HepG2 (cell line): ENCODE measurements around the gene C1orf35. TPM values are rescaled to one million over a fixed set of nuclear protein-coding genes. Genes with fewer than 3 reads are reported as not detected.

Source experiments
- CCDC6 ChIP-seq: sonication (generic); formaldehyde crosslinking; IDR thresholded peaks from 2 replicates; pipeline ENCODE4 v1.8.1; 2022; ENCODE audit warnings: mild to moderate bottlenecking, missing genetic modification reagents, moderate library complexity
- CEBPB ChIP-seq: IDR thresholded peaks from 2 replicates; pipeline ENCODE4 v1.6.1; 2011; ENCODE audit warnings: low read depth, low read length, improper control_type of control experiment, borderline replicate concordance
- ELF3 ChIP-seq: IDR thresholded peaks from 2 replicates; pipeline ENCODE4 v1.6.1; 2016; ENCODE audit warnings: missing genetic modification reagents, missing compliant biosample characterization
- FOSL2 ChIP-seq: sonication (generic); formaldehyde crosslinking; IDR thresholded peaks from 2 replicates; pipeline ENCODE4 v1.4.0; 2020; ENCODE audit warnings: missing genetic modification reagents
- FOXA1 ChIP-seq, 2 experiments: fragments of 450-650 bp in 1 of 2; sonication (generic) in 1 of 2; formaldehyde crosslinking in 1 of 2; IDR thresholded peaks; 2 replicates each; pipeline versions ENCODE4 v1.4.0 to v1.6.1; 2016 to 2020; ENCODE audit warnings: missing genetic modification reagents in 1 of 2
- FOXP1 ChIP-seq, 2 experiments: fragments of 450-650 bp in 1 of 2; IDR thresholded peaks; 2 replicates each; pipeline ENCODE4 v1.6.1; 2017 to 2018; ENCODE audit warnings: antibody characterized with exemption in 1 of 2
- HNF4A ChIP-seq: sonication (generic); formaldehyde crosslinking; IDR thresholded peaks from 2 replicates; pipeline ENCODE4 v1.4.0; 2020; ENCODE audit warnings: missing genetic modification reagents
- HOXA3 ChIP-seq: sonication (generic); formaldehyde crosslinking; IDR thresholded peaks from 2 replicates; pipeline ENCODE4 v1.5.0; 2020; ENCODE audit warnings: missing genetic modification reagents
- MEIS2 ChIP-seq: sonication (generic); formaldehyde crosslinking; IDR thresholded peaks from 2 replicates; pipeline ENCODE4 v1.9.0; 2021; ENCODE audit warnings: mild to moderate bottlenecking, missing genetic modification reagents
- MIXL1 ChIP-seq: IDR thresholded peaks from 2 replicates; pipeline ENCODE4 v1.6.1; 2016
- NR1H2 ChIP-seq: sonication (generic); formaldehyde crosslinking; IDR thresholded peaks from 2 replicates; pipeline ENCODE4 v1.8.1; 2022; ENCODE audit warnings: low read depth, missing genetic modification reagents, borderline replicate concordance
- PPARG ChIP-seq: conservative IDR thresholded peaks from 2 replicates; pipeline ENCODE4 v1.6.1; 2016; ENCODE audit warnings: missing biosample characterization, missing genetic modification reagents
- RFXAP ChIP-seq: sonication (generic); formaldehyde crosslinking; IDR thresholded peaks from 2 replicates; pipeline ENCODE4 v1.4.0; 2020; ENCODE audit warnings: missing genetic modification reagents, borderline replicate concordance
- TBX2 ChIP-seq: sonication (generic); formaldehyde crosslinking; IDR thresholded peaks from 2 replicates; pipeline ENCODE4 v1.5.0; 2020; ENCODE audit warnings: missing genetic modification reagents, mild to moderate bottlenecking, borderline replicate concordance
- TGIF2 ChIP-seq: IDR thresholded peaks from 2 replicates; pipeline ENCODE4 v1.6.1; 2016; ENCODE audit warnings: control low read depth, missing compliant biosample characterization
- ZNF564 ChIP-seq: sonication (generic); formaldehyde crosslinking; IDR thresholded peaks from 2 replicates; pipeline ENCODE4 v1.8.1; 2023; ENCODE audit warnings: mild to moderate bottlenecking, missing genetic modification reagents
- ZNF709 ChIP-seq: sonication (generic); formaldehyde crosslinking; IDR thresholded peaks from 2 replicates; pipeline ENCODE4 v1.5.0; 2020; ENCODE audit warnings: mild to moderate bottlenecking, missing genetic modification reagents
- ZNF775 ChIP-seq: sonication (generic); formaldehyde crosslinking; IDR thresholded peaks from 2 replicates; pipeline ENCODE4 v1.4.0; 2020; ENCODE audit warnings: missing genetic modification reagents, mild to moderate bottlenecking, moderate library complexity, borderline replicate concordance
- polyA plus RNA-seq, 8 experiments: library from polyadenylated mRNA; depleted of rRNA in 3 of 8; stranded (reverse) in 7 of 8; unstranded in 1 of 8; fragments of >200 nt; fragmentation: Illumina TruSeq in 4 of 8; extraction: Trizol in 4 of 8; gene quantifications; 2 replicates each; pipeline versions ENCODE4 v1.2.1 to v1.2.3, GENCODE V29; 2011 to 2016; ENCODE audit warnings: low read depth in 4 of 8, missing spikeins in 1 of 8, mixed read lengths in 1 of 8; ENCODE audit not compliant: insufficient read depth in 1 of 8
- total RNA-seq, 5 experiments: library from RNA; depleted of rRNA; stranded (reverse); fragments of >200 nt; fragmentation: Illumina TruSeq; extraction: Trizol; gene quantifications; 2 replicates each; pipeline ENCODE4 v1.2.3, GENCODE V29; 2016; ENCODE audit warnings: low read depth in 1 of 5
- TF ChIP-seq, protein P1 (sequence below): sonication (generic); formaldehyde crosslinking; IDR thresholded peaks from 2 replicates; pipeline ENCODE4 v1.5.0; 2020; ENCODE audit warnings: mild to moderate bottlenecking, missing genetic modification reagents
- TF ChIP-seq, protein P2 (sequence below): sonication (generic); formaldehyde crosslinking; IDR thresholded peaks from 2 replicates; pipeline ENCODE4 v1.4.0; 2020; ENCODE audit warnings: missing genetic modification reagents
- TF ChIP-seq, protein P3 (sequence below): sonication (generic); IDR thresholded peaks from 2 replicates; pipeline ENCODE4 v1.6.1; 2016; ENCODE audit warnings: low read depth, borderline replicate concordance
- TF ChIP-seq, protein P4 (sequence below), 2 experiments: sonication (generic) in 1 of 2; formaldehyde crosslinking in 1 of 2; IDR thresholded peaks; 2 replicates each; pipeline versions ENCODE4 v1.5.1 to v1.6.1; 2011 to 2020; ENCODE audit warnings: borderline replicate concordance in 1 of 2, low read depth in 1 of 2, low read length in 1 of 2, mild to moderate bottlenecking in 1 of 2, missing genetic modification reagents in 1 of 2, moderate library complexity in 1 of 2

The C1orf35 gene
- total and polyA plus RNA-seq, 2 of the 13 experiments (the other 11 are each of a cell fraction or from before 2014, with no cell fraction given): 8.1 to 19.3 TPM

DNA sequence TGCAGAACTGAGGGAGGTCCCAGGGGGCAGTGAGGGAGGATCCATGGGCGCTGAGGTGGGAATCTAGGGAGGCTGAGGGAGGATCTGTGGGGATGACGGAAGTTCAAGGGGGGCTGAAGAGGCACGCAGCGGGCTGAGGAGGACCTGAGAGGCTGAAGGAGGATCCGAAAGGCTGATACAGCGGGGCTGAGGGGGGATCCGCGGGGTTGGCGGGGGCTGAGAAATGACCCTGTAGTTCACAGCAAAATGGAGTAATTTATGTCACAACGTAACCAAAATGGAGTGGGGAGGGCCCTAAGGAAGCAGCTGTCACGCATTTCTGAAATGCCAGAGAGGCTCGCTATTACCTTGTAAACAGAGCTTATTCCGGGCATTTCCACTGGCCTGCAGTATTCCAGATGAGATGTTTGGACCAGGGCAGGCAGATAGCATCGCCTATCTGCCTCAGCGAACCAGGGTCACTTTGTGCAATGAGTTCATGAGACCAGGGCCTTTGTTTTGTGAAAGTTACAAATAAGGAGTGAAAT lies 6.9 kb upstream of the C1orf35 start (continued):
- TF ChIP-seq, protein P1, sequence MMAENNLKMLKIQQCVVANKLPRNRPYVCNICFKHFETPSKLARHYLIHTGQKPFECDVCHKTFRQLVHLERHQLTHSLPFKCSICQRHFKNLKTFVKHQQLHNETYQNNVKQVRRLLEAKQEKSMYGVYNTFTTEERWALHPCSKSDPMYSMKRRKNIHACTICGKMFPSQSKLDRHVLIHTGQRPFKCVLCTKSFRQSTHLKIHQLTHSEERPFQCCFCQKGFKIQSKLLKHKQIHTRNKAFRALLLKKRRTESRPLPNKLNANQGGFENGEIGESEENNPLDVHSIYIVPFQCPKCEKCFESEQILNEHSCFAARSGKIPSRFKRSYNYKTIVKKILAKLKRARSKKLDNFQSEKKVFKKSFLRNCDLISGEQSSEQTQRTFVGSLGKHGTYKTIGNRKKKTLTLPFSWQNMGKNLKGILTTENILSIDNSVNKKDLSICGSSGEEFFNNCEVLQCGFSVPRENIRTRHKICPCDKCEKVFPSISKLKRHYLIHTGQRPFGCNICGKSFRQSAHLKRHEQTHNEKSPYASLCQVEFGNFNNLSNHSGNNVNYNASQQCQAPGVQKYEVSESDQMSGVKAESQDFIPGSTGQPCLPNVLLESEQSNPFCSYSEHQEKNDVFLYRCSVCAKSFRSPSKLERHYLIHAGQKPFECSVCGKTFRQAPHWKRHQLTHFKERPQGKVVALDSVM (CRISPR knock-in tag): 0 out of 2 replicates have a peak, but pooled peaks have one; percentile 7
- TF ChIP-seq ZNF775: no peak
- 0 out of 2 replicates have a peak, but pooled peaks have one; percentile 14 for TF ChIP-seq TBX2 (CRISPR knock-in tag)
- TF ChIP-seq, protein P2, sequence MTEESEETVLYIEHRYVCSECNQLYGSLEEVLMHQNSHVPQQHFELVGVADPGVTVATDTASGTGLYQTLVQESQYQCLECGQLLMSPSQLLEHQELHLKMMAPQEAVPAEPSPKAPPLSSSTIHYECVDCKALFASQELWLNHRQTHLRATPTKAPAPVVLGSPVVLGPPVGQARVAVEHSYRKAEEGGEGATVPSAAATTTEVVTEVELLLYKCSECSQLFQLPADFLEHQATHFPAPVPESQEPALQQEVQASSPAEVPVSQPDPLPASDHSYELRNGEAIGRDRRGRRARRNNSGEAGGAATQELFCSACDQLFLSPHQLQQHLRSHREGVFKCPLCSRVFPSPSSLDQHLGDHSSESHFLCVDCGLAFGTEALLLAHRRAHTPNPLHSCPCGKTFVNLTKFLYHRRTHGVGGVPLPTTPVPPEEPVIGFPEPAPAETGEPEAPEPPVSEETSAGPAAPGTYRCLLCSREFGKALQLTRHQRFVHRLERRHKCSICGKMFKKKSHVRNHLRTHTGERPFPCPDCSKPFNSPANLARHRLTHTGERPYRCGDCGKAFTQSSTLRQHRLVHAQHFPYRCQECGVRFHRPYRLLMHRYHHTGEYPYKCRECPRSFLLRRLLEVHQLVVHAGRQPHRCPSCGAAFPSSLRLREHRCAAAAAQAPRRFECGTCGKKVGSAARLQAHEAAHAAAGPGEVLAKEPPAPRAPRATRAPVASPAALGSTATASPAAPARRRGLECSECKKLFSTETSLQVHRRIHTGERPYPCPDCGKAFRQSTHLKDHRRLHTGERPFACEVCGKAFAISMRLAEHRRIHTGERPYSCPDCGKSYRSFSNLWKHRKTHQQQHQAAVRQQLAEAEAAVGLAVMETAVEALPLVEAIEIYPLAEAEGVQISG: peak; percentile 63; the same call in 1 of the 2 replicates
- TF ChIP-seq FOSL2 (CRISPR knock-in tag): no peak
- TF ChIP-seq, protein P3, sequence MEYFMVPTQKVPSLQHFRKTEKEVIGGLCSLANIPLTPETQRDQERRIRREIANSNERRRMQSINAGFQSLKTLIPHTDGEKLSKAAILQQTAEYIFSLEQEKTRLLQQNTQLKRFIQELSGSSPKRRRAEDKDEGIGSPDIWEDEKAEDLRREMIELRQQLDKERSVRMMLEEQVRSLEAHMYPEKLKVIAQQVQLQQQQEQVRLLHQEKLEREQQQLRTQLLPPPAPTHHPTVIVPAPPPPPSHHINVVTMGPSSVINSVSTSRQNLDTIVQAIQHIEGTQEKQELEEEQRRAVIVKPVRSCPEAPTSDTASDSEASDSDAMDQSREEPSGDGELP: peak; percentile 86; the same call in 1 of the 2 replicates
- TF ChIP-seq CEBPB: 0 out of 2 replicates have a peak, but pooled peaks have one; percentile 19
- TF ChIP-seq ELF3: peak; percentile 50; the same call in 1 of the 2 replicates
- no peak for TF ChIP-seq RFXAP (CRISPR knock-in tag)
- no peak for TF ChIP-seq FOXP1 (IDR thresholded peaks at IDR 0.05)
- 0 out of 2 replicates have a peak, but pooled peaks have one; percentile 8 for TF ChIP-seq FOXP1 (CRISPR knock-in tag; IDR thresholded peaks at IDR 0.05)
- no peak for TF ChIP-seq FOXA1 (IDR thresholded peaks at IDR 0.05)
- peak; percentile 79 for TF ChIP-seq FOXA1 (CRISPR knock-in tag; IDR thresholded peaks at IDR 0.05)
- peak; percentile 68 for TF ChIP-seq TGIF2 (CRISPR knock-in tag)
- TF ChIP-seq PPARG: 0 out of 2 replicates have a peak, but pooled peaks have one; percentile 33
- TF ChIP-seq, protein P4, sequence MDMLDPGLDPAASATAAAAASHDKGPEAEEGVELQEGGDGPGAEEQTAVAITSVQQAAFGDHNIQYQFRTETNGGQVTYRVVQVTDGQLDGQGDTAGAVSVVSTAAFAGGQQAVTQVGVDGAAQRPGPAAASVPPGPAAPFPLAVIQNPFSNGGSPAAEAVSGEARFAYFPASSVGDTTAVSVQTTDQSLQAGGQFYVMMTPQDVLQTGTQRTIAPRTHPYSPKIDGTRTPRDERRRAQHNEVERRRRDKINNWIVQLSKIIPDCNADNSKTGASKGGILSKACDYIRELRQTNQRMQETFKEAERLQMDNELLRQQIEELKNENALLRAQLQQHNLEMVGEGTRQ (IDR thresholded peaks at IDR 0.05; ENCODE audit: low read depth, low read length): no peak
- TF ChIP-seq, protein P4 (CRISPR knock-in tag; IDR thresholded peaks at IDR 0.05; ENCODE audit: borderline replicate concordance): no peak
- 0 out of 2 replicates have a peak, but pooled peaks have one; percentile 21 for TF ChIP-seq MIXL1
- TF ChIP-seq CCDC6 (CRISPR knock-in tag): no peak
- no peak for TF ChIP-seq ZNF709 (CRISPR knock-in tag)
- 0 out of 2 replicates have a peak, but pooled peaks have one; percentile 48 for TF ChIP-seq ZNF564 (CRISPR knock-in tag)
- TF ChIP-seq HNF4A: peak; percentile 78
- peak; percentile 27; the same call in 1 of the 2 replicates for TF ChIP-seq HOXA3 (CRISPR knock-in tag)
- no peak for TF ChIP-seq NR1H2
- 0 out of 2 replicates have a peak, but pooled peaks have one; percentile 13 for TF ChIP-seq MEIS2 (CRISPR knock-in tag)
